ENCODE data around the gene SPON2. TPM values are rescaled to one million over a fixed set of nuclear protein-coding genes. Genes with fewer than 3 reads are reported as not detected.

SPON2 gene
- total RNA-seq, 4 donors from 2014 or later = 39.3 to 91.0 (median 45.5) TPM

DNA sequence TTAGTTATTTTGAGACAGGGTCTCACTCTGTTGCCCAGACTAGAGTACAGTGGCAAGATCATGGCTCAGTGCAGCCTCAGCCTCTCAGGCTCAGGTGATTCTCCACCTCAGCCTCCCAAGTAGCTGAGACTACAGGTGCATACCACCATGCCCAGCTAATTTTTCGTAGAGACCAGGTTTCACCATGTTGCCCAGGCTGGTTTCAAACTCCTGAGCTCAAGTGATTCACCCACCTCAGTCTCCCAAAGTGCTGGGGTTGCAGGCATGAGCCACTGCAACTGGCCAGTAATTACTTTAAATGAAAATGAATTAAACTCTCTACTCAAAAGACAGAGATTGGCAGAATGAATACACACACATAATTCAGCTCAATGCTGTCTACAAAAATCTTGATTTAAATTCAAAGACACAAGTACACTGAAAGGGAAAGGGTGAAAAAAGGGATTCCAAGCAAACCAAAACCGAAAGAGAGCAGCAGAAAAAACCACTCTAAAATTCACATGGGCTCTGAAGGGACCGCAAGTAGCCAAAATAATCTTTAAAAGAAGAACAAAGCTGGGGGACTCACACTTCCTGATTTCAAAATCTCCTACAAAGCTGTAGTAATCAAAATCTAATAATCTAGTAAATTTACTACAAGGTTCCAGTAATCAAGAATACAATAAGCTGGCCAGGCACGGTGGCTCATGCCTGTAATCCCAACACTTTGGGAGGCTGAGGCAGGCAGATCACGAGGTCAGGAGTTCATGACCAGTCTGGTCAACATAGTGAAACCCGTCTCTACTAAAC, 11.8 kb upstream of the SPON2 start:
- peaks cover 0 to 16% (median 2%) of the 10 kb centered on the region in 4 donors for H3K4me1 ChIP-seq
- peak in 1 of 2 donors; percentile 21 for TF ChIP-seq EP300 (IDR thresholded peaks at IDR 0.05)
- TF ChIP-seq, protein P1, sequence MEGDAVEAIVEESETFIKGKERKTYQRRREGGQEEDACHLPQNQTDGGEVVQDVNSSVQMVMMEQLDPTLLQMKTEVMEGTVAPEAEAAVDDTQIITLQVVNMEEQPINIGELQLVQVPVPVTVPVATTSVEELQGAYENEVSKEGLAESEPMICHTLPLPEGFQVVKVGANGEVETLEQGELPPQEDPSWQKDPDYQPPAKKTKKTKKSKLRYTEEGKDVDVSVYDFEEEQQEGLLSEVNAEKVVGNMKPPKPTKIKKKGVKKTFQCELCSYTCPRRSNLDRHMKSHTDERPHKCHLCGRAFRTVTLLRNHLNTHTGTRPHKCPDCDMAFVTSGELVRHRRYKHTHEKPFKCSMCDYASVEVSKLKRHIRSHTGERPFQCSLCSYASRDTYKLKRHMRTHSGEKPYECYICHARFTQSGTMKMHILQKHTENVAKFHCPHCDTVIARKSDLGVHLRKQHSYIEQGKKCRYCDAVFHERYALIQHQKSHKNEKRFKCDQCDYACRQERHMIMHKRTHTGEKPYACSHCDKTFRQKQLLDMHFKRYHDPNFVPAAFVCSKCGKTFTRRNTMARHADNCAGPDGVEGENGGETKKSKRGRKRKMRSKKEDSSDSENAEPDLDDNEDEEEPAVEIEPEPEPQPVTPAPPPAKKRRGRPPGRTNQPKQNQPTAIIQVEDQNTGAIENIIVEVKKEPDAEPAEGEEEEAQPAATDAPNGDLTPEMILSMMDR (IDR thresholded peaks at IDR 0.05) = no peak
- no peaks in the 10 kb centered on the region for H3K9me3 ChIP-seq
- H3K36me3 ChIP-seq = no peaks in the 10 kb centered on the region
- peak overlapping the region in 3 of 4 donors; percentile 2 to 80 (median 63) for H3K27ac ChIP-seq
- no peak for DNase-seq (ENCODE audit: low spot score in 2 of 2)
- H3K4me3 ChIP-seq = peak overlapping the region in 2 of 4 donors; percentile 10 to 19
- WGBS, 2 donors = 31 to 42% methylated on average over 6 of the region's 6 CpGs
- no peaks in the 10 kb centered on the region for H3K27me3 ChIP-seq

DNA sequence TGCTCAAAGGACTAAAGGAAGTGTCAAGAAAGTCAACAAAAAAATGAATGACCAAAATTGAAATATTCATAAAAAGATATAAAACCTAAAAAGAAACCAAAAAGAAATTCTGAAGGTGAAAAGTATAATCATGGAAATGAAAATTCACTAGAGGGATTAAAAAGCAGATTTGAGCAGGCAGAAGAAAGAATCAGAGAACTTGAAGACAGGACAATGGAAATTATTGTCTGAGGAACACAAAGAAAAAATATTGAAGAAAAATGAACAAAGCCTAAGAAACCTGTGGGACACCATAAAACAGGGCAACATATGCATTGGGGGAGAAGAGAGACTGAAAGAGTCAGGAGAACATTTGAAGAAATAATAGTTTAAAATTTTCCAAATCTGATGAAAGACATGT, 9.9 kb upstream of the SPON2 start:
- Histone ChIP-seq H3K27ac (no peak overlapping the region), H3K36me3 (no peaks in the 10 kb centered on the region), H3K4me1 (peaks cover 0 to 19% (median 2%) of the 10 kb centered on the region in 4 donors), H3K9me3 (no peaks in the 10 kb centered on the region), H3K27me3 (no peaks in the 10 kb centered on the region), H3K4me3 (no peak overlapping the region)
- TF ChIP-seq POLR2A (IDR thresholded peaks at IDR 0.05) = no peak
- TF ChIP-seq, protein P1 (IDR thresholded peaks at IDR 0.05) = no peak
- no peak for TF ChIP-seq EP300 (IDR thresholded peaks at IDR 0.05)
- DNase-seq (ENCODE audit: low spot score in 2 of 2) = no peak

DNA sequence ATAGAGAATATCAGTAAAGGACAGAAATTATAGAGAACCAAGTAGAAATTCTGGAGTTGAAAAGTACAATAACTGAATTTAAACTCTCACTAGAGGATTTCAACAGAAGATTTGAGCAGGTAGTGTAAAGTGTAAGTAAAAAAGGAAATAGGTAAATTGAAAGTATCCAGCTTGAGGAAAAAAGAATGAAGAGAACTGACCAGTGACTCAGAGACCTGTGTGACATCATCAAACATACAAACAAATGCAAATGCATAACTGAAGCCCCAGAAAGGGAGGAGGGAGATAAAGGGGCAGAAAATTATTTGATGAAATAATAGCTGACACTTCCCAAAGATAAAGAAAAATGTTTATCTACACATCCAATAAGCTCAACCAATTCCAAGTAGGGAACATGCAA, 8.3 kb upstream of the SPON2 start:
- H3K36me3 ChIP-seq = no peaks in the 10 kb centered on the region
- no peak for DNase-seq (ENCODE audit: low spot score in 2 of 2)
- H3K4me3 ChIP-seq = no peak overlapping the region
- no peaks in the 10 kb centered on the region for H3K9me3 ChIP-seq
- TF ChIP-seq POLR2A (IDR thresholded peaks at IDR 0.05) (no peak), EP300 (IDR thresholded peaks at IDR 0.05) (no peak)
- TF ChIP-seq, protein P1 (IDR thresholded peaks at IDR 0.05) = no peak
- no peak overlapping the region for H3K27ac ChIP-seq
- no peaks in the 10 kb centered on the region for H3K27me3 ChIP-seq
- peaks cover 0 to 19% (median 2%) of the 10 kb centered on the region in 4 donors for H3K4me1 ChIP-seq

DNA sequence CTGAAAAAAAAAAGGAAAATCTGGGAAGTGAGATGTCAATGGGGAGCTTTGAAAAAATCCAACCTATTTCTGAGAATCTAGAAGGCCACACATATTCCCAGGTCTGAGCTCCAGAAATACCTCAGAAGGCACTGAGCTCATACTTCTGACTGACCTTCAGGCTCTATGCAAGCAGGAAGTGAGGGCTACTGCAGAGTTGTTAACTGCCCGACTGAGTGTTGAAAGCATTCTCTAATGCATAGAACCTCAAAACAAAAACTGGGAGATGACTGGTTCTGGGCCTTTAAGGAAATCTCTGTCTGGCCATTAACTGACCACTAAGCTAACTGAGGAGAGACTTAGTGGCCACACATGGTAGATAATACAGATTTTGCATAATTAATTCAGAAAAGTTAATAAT, 7.6 kb upstream of the SPON2 start:
- H3K27me3 ChIP-seq = no peaks in the 10 kb centered on the region
- no peak for DNase-seq (ENCODE audit: low spot score in 2 of 2)
- no peaks in the 10 kb centered on the region for H3K9me3 ChIP-seq
- TF ChIP-seq EP300 (IDR thresholded peaks at IDR 0.05) = no peak
- H3K4me1 ChIP-seq = peaks cover 0 to 17% (median 2%) of the 10 kb centered on the region in 4 donors
- 100% methylated on average over 1 of the region's 1 CpG for WGBS, 2 donors
- no peak overlapping the region for H3K27ac ChIP-seq
- H3K36me3 ChIP-seq = no peaks in the 10 kb centered on the region
- no peak overlapping the region for H3K4me3 ChIP-seq

DNA sequence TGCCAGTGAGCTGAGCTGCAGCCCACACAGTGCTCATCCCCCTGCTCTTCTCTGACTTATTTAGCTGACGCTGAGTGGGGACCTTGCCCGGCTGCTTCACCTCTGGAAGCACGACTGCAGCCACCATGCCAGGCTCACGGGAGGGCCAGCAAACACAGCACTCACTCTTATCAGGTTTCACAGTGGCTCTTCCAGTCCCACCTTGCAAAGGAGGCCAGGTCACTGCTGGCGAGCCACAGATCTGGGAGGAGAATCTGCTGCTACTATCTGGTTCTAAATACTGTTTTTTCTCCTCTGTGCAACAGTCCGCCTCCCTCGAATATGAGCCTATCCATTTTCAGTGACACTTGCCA, 6.7 kb upstream of the SPON2 start:
- Histone ChIP-seq H3K27me3 (no peaks in the 10 kb centered on the region), H3K4me1 (peaks cover 0 to 9% (median 2%) of the 10 kb centered on the region in 4 donors), H3K9me3 (no peaks in the 10 kb centered on the region), H3K36me3 (no peaks in the 10 kb centered on the region), H3K4me3 (no peak overlapping the region), H3K27ac (no peak overlapping the region)
- 79 to 89% methylated on average over 7 of the region's 7 CpGs for WGBS, 2 donors
- TF ChIP-seq EP300 (IDR thresholded peaks at IDR 0.05) = no peak
- no peak for DNase-seq (ENCODE audit: low spot score in 2 of 2)

DNA sequence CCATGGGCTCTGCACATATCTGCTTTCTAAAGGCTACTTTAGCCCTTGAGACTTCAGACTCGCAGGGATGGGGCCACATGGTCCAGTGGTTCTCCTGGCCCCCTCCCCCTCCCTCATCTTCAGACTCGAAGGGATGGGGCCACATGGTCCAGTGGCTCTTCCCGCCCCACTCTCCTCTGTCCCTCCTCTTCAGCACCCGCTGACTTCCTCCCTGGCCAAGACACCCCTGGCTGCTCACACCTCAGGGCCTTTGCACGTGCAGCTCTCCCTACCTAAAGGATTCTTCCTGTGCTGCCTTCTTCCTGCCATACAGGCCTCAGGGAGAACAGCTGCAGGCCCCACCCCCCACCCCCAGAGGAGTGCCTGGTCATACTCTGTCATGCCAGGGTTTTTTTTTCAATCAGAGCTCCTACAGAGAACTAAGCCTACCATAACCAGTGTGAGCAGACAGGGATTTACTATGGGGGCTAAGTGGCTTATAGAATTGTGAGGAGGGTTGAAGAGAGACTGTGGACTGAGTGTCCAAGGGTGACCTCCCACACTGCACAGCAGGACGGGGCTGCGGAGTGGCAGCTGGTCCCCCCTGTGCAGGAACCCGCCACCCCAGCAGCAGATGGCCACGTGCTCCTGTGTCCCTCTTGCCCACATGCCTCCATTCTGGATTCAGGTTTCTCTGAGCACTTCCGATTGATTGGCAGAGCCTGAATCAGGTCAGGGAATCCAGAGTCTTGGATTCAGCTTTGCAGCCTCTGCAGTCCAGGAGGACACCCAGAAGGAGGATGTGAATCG, 6.1 kb upstream of the SPON2 start:
- no peak overlapping the region for H3K27ac ChIP-seq
- 85 to 89% methylated on average over 11 of the region's 11 CpGs for WGBS, 2 donors

More for the DNA sequence above, 6.1 kb upstream of the SPON2 start:
- no peaks in the 10 kb centered on the region for H3K27me3 ChIP-seq
- no peaks in the 10 kb centered on the region for H3K36me3 ChIP-seq
- H3K9me3 ChIP-seq = no peaks in the 10 kb centered on the region
- no peak overlapping the region for H3K4me3 ChIP-seq
- TF ChIP-seq POLR2A (IDR thresholded peaks at IDR 0.05) = no peak
- TF ChIP-seq EP300 (IDR thresholded peaks at IDR 0.05) = no peak
- TF ChIP-seq, protein P1 (IDR thresholded peaks at IDR 0.05) = no peak
- H3K4me1 ChIP-seq = peaks cover 0 to 10% (median 2%) of the 10 kb centered on the region in 4 donors
- DNase-seq (ENCODE audit: low spot score in 2 of 2) = no peak

Data from tibial nerve (tissue), 4 donors.